Neuronal stem cell (in vitro differentiated cells): ENCODE data around the gene KIF24.

Source experiments
- DNase-seq: peaks from one replicate; pipeline ENCODE4 v3.0.0-alpha.2; 2013; ENCODE audit warnings: low spot score
- H2AFZ ChIP-seq: one replicate; pipeline ENCODE4 v1.6.1; 2013; ENCODE audit warnings: mild to moderate bottlenecking, low read length, inconsistent platforms
- H2AK5ac ChIP-seq: 2 replicates; pipeline ENCODE4 v1.6.1; 2013; ENCODE audit warnings: low read depth, mild to moderate bottlenecking, inconsistent platforms, low read length, moderate library complexity, mixed read lengths
- H2BK120ac ChIP-seq: 2 replicates; pipeline ENCODE4 v1.6.1; 2013; ENCODE audit warnings: low read depth, mild to moderate bottlenecking, inconsistent platforms, low read length, moderate library complexity, mixed read lengths
- H2BK12ac ChIP-seq: one replicate; pipeline ENCODE4 v1.6.1; 2013; ENCODE audit warnings: low read length, inconsistent platforms
- H2BK15ac ChIP-seq: 2 replicates; pipeline ENCODE4 v1.6.1; 2013; ENCODE audit warnings: mild to moderate bottlenecking, low read length, inconsistent platforms, mixed read lengths
- H2BK5ac ChIP-seq: one replicate; pipeline ENCODE4 v1.6.1; 2013; ENCODE audit warnings: inconsistent platforms, mild to moderate bottlenecking, low read length, moderate library complexity
- H3K14ac ChIP-seq: one replicate; pipeline ENCODE4 v1.6.1; 2013; ENCODE audit warnings: low read length, inconsistent platforms
- H3K18ac ChIP-seq: 2 replicates; pipeline ENCODE4 v1.6.1; 2013; ENCODE audit warnings: low read length, inconsistent platforms
- H3K23ac ChIP-seq: 2 replicates; pipeline ENCODE4 v1.6.1; 2013; ENCODE audit warnings: low read depth, mild to moderate bottlenecking, mixed read lengths, low read length, inconsistent platforms; ENCODE audit not compliant: poor library complexity
- H3K27ac ChIP-seq: replicated peaks from 3 replicates; pipeline ENCODE4 v1.5.1; 2013; ENCODE audit warnings: low read length, inconsistent platforms
- H3K27me3 ChIP-seq, 3 experiments: 2 replicates each; pipeline ENCODE4 v1.6.1; 2013; ENCODE audit warnings: low read length in 3 of 3, mild to moderate bottlenecking in 2 of 3, inconsistent platforms in 1 of 3, low read depth in 1 of 3, mixed read lengths in 1 of 3, moderate library complexity in 1 of 3; ENCODE audit not compliant: control insufficient read depth in 3 of 3, insufficient read depth in 3 of 3
- H3K36me3 ChIP-seq, 2 donors: replicated peaks in 1 of 2; 2 replicates each; pipeline ENCODE4 v1.6.1; 2013; ENCODE audit warnings: low read length in 2 of 2; ENCODE audit not compliant: control insufficient read depth in 2 of 2, insufficient read depth in 2 of 2
- H3K4ac ChIP-seq: 2 replicates; pipeline ENCODE4 v1.6.1; 2013; ENCODE audit warnings: inconsistent platforms, mild to moderate bottlenecking, low read length, moderate library complexity
- H3K4me1 ChIP-seq, 2 donors: 1 replicate in 1 of 2; 2 replicates in 1 of 2; pipeline ENCODE4 v1.6.1; 2013; ENCODE audit warnings: low read length in 2 of 2, low read depth in 1 of 2; ENCODE audit not compliant: control insufficient read depth in 2 of 2, insufficient read depth in 1 of 2
- H3K4me2 ChIP-seq: one replicate; pipeline ENCODE4 v1.6.1; 2013; ENCODE audit warnings: mild to moderate bottlenecking, low read length, inconsistent platforms; ENCODE audit not compliant: insufficient read depth, poor library complexity, severe bottlenecking
- H3K4me3 ChIP-seq, 2 donors: 2 replicates each; pipeline ENCODE4 v1.5.1; 2013; ENCODE audit warnings: low read length in 2 of 2, mild to moderate bottlenecking in 2 of 2, inconsistent platforms in 1 of 2, moderate library complexity in 1 of 2
- H3K79me1 ChIP-seq: one replicate; pipeline ENCODE4 v1.6.1; 2013; ENCODE audit warnings: low read depth, mild to moderate bottlenecking, inconsistent platforms, low read length, moderate library complexity
- H3K9ac ChIP-seq: one replicate; pipeline ENCODE4 v1.6.1; 2013; ENCODE audit warnings: mild to moderate bottlenecking, low read depth, low read length, inconsistent platforms; ENCODE audit not compliant: poor library complexity
- H3K9me3 ChIP-seq, 2 donors: replicated peaks in 1 of 2; 2 replicates each; pipeline versions ENCODE3 to v1.6.1; 2013; ENCODE audit warnings: low read length in 2 of 2, mild to moderate bottlenecking in 2 of 2, inconsistent platforms in 1 of 2, low read depth in 1 of 2, mixed read lengths in 1 of 2, moderate library complexity in 1 of 2; ENCODE audit not compliant: control insufficient read depth in 2 of 2, insufficient read depth in 1 of 2
- H4K8ac ChIP-seq: one replicate; pipeline ENCODE4 v1.6.1; 2013; ENCODE audit warnings: low read depth, mild to moderate bottlenecking, inconsistent platforms, low read length, moderate library complexity
- H4K91ac ChIP-seq: one replicate; pipeline ENCODE4 v1.6.1; 2013; ENCODE audit warnings: low read length, low read depth, mild to moderate bottlenecking, inconsistent platforms; ENCODE audit not compliant: poor library complexity
- WGBS, 2 donors: extraction: QIAGEN DNeasy Blood & Tissue Kit; methylation state at CpG; one replicate each; pipeline ENCODE4 v1.1.7; 2013; ENCODE audit warnings: missing lambda C conversion rate in 2 of 2, mixed read lengths in 1 of 2; ENCODE audit not compliant: insufficient read length in 2 of 2, insufficient replicate concordance in 1 of 2; ENCODE audit errors: extremely low coverage in 2 of 2; 5-methylcytosine and 5-hydroxymethylcytosine counted together

The KIF24 gene

GRCh38 chr9:34335376-34335775, 6.3 kb upstream of the KIF24 start:
- no peak overlapping the region for H3K4ac ChIP-seq
- H2BK12ac ChIP-seq: no peak overlapping the region
- H3K4me3 ChIP-seq: no peak overlapping the region
- no peak overlapping the region for H3K14ac ChIP-seq
- no peak overlapping the region for H3K4me2 ChIP-seq
- no peak overlapping the region for H2AK5ac ChIP-seq
- H4K8ac ChIP-seq: no peak overlapping the region
- H3K27ac ChIP-seq: no peak overlapping the region
- no peaks in the 10 kb centered on the region for H3K27me3 ChIP-seq
- H3K4me1 ChIP-seq: peaks cover 8 to 30% of the 10 kb centered on the region in 2 donors
- no peaks in the 10 kb centered on the region for H3K9me3 ChIP-seq
- no peak overlapping the region for H3K18ac ChIP-seq
- no peak overlapping the region for H3K9ac ChIP-seq
- no peak overlapping the region for H2AFZ ChIP-seq
- H4K91ac ChIP-seq: no peak overlapping the region
- H3K36me3 ChIP-seq: peaks cover 9 to 39% of the 10 kb centered on the region in 2 donors
- H2BK15ac ChIP-seq: no peak overlapping the region
- DNase-seq: no peak
- no CpG with 5 or more reads among the region's 4 CpGs for WGBS, 2 donors
- no peak overlapping the region for H3K23ac ChIP-seq
- no peak overlapping the region for H2BK120ac ChIP-seq
- H2BK5ac ChIP-seq: no peak overlapping the region
- H3K79me1 ChIP-seq: peaks cover 2% of the 10 kb centered on the region

- Histone ChIP-seq H2AFZ (no peak overlapping the region), H3K36me3 (peaks cover 6 to 35% of the 10 kb centered on the region in 2 donors), H3K23ac (peak overlapping the region; percentile 29), H3K4me3 (no peak overlapping the region), H4K91ac (no peak overlapping the region), H3K9me3 (no peaks in the 10 kb centered on the region), H2BK12ac (no peak overlapping the region), H3K4me2 (no peak overlapping the region), H3K18ac (no peak overlapping the region), H2BK120ac (no peak overlapping the region), H3K4me1 (peaks cover 8 to 30% of the 10 kb centered on the region in 2 donors), H2BK15ac (no peak overlapping the region), H3K4ac (no peak overlapping the region), H4K8ac (no peak overlapping the region), H2AK5ac (no peak overlapping the region), H3K27ac (no peak overlapping the region), H2BK5ac (no peak overlapping the region), H3K27me3 (no peaks in the 10 kb centered on the region), H3K14ac (no peak overlapping the region), H3K9ac (no peak overlapping the region), H3K79me1 (peaks cover 2% of the 10 kb centered on the region)
- no peak for DNase-seq
- WGBS, 2 donors: no CpG with 5 or more reads among the region's 2 CpGs
Observed at GRCh38 chr9:34334916-34335315, 5.8 kb upstream of the KIF24 start.

GRCh38 chr9:34334337-34334824, 5.3 kb upstream of the KIF24 start:
- Histone ChIP-seq H3K27ac (no peak overlapping the region), H3K36me3 (peaks cover 6 to 31% of the 10 kb centered on the region in 2 donors)
- no peak for DNase-seq

GRCh38 chr9:34333836-34334235, 4.8 kb upstream of the KIF24 start:
- H3K27me3 ChIP-seq: no peaks in the 10 kb centered on the region
- H3K4me2 ChIP-seq: no peak overlapping the region
- no peak overlapping the region for H3K14ac ChIP-seq
- no peak overlapping the region for H2BK15ac ChIP-seq
- no peak overlapping the region for H2AFZ ChIP-seq
- no peak overlapping the region for H3K18ac ChIP-seq
- no peak overlapping the region for H3K4ac ChIP-seq
- no peak overlapping the region for H2BK12ac ChIP-seq
- peaks cover 3 to 25% of the 10 kb centered on the region in 2 donors for H3K36me3 ChIP-seq
- peaks cover 2% of the 10 kb centered on the region for H3K79me1 ChIP-seq
- peaks cover 8 to 30% of the 10 kb centered on the region in 2 donors for H3K4me1 ChIP-seq
- no peak overlapping the region for H3K9ac ChIP-seq
- H4K8ac ChIP-seq: no peak overlapping the region
- no peak overlapping the region for H2BK120ac ChIP-seq
- H3K23ac ChIP-seq: no peak overlapping the region
- no peak overlapping the region for H2BK5ac ChIP-seq
- no peak overlapping the region for H3K27ac ChIP-seq
- no peak overlapping the region for H4K91ac ChIP-seq
- no peak for DNase-seq
- no peak overlapping the region for H3K4me3 ChIP-seq
- no peak overlapping the region for H2AK5ac ChIP-seq
- no peaks in the 10 kb centered on the region for H3K9me3 ChIP-seq
- no CpG with 5 or more reads among the region's 3 CpGs for WGBS, 2 donors

More at GRCh38 chr9:34334337-34334824, 5.3 kb upstream of the KIF24 start:
- Histone ChIP-seq H2BK12ac (no peak overlapping the region), H2BK5ac (no peak overlapping the region), H3K4me1 (peaks cover 8 to 30% of the 10 kb centered on the region in 2 donors), H3K18ac (no peak overlapping the region), H2BK15ac (no peak overlapping the region), H4K8ac (no peak overlapping the region), H3K4me3 (no peak overlapping the region), H3K79me1 (peaks cover 2% of the 10 kb centered on the region), H3K4ac (no peak overlapping the region), H3K27me3 (no peaks in the 10 kb centered on the region), H3K9ac (no peak overlapping the region), H2AK5ac (no peak overlapping the region), H4K91ac (no peak overlapping the region), H3K9me3 (no peaks in the 10 kb centered on the region), H3K23ac (no peak overlapping the region), H2BK120ac (no peak overlapping the region), H3K4me2 (no peak overlapping the region), H2AFZ (no peak overlapping the region), H3K14ac (no peak overlapping the region)
- no CpG with 5 or more reads among the region's 1 CpG for WGBS, 2 donors
